Fibroblast of mammary gland (primary cell): ENCODE results near the gene SOD1.
"Not testable (repeated sequence)": the region's sequence is repeated elsewhere in the genome, so short reads cannot be mapped to it uniquely, and the experiment has no call there.

Experiments
- DNase-seq: peaks from one replicate; pipeline ENCODE4 v3.0.0-alpha.2; 2010; ENCODE audit warnings: low read depth
- H3K4me3 ChIP-seq: 2 replicates; pipeline ENCODE4 v1.5.1; 2011; ENCODE audit warnings: low read depth, mild to moderate bottlenecking, low read length, moderate library complexity; ENCODE audit not compliant: control insufficient read depth
- CTCF ChIP-seq: conservative IDR thresholded peaks from 2 replicates; pipeline ENCODE4 v1.5.1; 2011; ENCODE audit warnings: low read depth, low read length, inconsistent platforms; ENCODE audit not compliant: control insufficient read depth, insufficient read depth

SOD1 gene

GRCh38 chr21:31636874-31637273, 22.6 kb upstream of the SOD1 start:
- no peak overlapping the region for H3K4me3 ChIP-seq
- TF ChIP-seq CTCF, result no peak
- DNase-seq, result no peak

- no peak overlapping the region for H3K4me3 ChIP-seq
- DNase-seq, result no peak
- TF ChIP-seq CTCF, result no peak
These were observed 18.0 kb upstream of the SOD1 start for GRCh38 chr21:31641416-31641922.

GRCh38 chr21:31644643-31645042, 14.8 kb upstream of the SOD1 start:
- DNase-seq, result no peak
- TF ChIP-seq CTCF, result no peak
- H3K4me3 ChIP-seq, result no peak overlapping the region

- no peak for TF ChIP-seq CTCF
- DNase-seq, result no peak
- no peak overlapping the region for H3K4me3 ChIP-seq
These were observed 11.8 kb upstream of the SOD1 start for GRCh38 chr21:31647650-31648049.

GRCh38 chr21:31650930-31651329, 8.6 kb upstream of the SOD1 start:
- H3K4me3 ChIP-seq, result no peak overlapping the region
- no peak for TF ChIP-seq CTCF
- DNase-seq, result no peak

- not testable (repeated sequence) for DNase-seq, H3K4me3 ChIP-seq
These were observed 8.0 kb upstream of the SOD1 start for GRCh38 chr21:31651491-31651890.

GRCh38 chr21:31654340-31654739, 5.2 kb upstream of the SOD1 start:
- DNase-seq, result no peak
- no peak for TF ChIP-seq CTCF
- H3K4me3 ChIP-seq, result no peak overlapping the region

GRCh38 chr21:31654821-31655580, 4.5 kb upstream of the SOD1 start:
- not testable (repeated sequence) for H3K4me3 ChIP-seq, DNase-seq
